Measurements from ENCODE around the gene ADRB1. TPM values are rescaled to one million over a fixed set of nuclear protein-coding genes. Genes with fewer than 3 reads are reported as not detected.

Gene ADRB1
- total and polyA plus RNA-seq, 4 donors, result 6.6 to 21.4 (median 7.9) TPM

DNA sequence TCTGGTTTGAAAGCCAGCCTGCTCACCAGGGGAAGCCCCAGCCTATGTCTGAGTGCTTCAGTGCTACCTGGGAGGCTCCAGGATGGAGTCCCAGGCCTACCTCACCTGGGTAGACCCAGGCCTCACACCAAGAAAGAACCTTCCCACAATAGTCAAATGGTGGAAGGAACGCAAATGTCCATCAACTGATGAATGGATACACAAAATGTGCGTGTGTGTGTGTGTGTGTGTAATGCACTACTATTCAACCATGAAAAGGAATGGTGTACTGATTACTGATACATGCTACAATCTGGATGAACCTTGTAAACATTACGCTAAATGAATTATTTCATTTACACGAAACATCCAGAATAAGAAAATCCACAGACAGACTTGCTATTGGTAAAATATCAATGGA lies 15.2 kb upstream of the ADRB1 start:
- Histone ChIP-seq H3K9me3 (ENCODE audit: control insufficient read depth in 4 of 4, insufficient read depth in 3 of 4, low read length in 3 of 4) (no peaks in the 10 kb centered on the region), H3K36me3 (ENCODE audit: control insufficient read depth in 4 of 4, insufficient read depth in 4 of 4, low read length in 4 of 4) (no peaks in the 10 kb centered on the region), H3K27me3 (ENCODE audit: control insufficient read depth in 3 of 3, insufficient read depth in 3 of 3, low read length in 2 of 3) (no peaks in the 10 kb centered on the region), H3K9ac (ENCODE audit: insufficient read depth in 1 of 2, low read length in 2 of 2) (no peak overlapping the region), H3K27ac (ENCODE audit: low read depth in 1 of 2, low read length in 1 of 2) (no peak overlapping the region), H3K4me1 (ENCODE audit: control insufficient read depth in 5 of 5, insufficient read depth in 5 of 5, low read length in 5 of 5) (peaks cover 0 to 11% (median 4%) of the 10 kb centered on the region in 5 donors), H3K4me3 (no peak overlapping the region)
- no peak for DNase-seq
- ATAC-seq (ENCODE audit: insufficient read depth, low FRiP score), result no peak
- 96% methylated on average over 4 of the region's 4 CpGs for WGBS, 2 donors
- TF ChIP-seq, protein P1, sequence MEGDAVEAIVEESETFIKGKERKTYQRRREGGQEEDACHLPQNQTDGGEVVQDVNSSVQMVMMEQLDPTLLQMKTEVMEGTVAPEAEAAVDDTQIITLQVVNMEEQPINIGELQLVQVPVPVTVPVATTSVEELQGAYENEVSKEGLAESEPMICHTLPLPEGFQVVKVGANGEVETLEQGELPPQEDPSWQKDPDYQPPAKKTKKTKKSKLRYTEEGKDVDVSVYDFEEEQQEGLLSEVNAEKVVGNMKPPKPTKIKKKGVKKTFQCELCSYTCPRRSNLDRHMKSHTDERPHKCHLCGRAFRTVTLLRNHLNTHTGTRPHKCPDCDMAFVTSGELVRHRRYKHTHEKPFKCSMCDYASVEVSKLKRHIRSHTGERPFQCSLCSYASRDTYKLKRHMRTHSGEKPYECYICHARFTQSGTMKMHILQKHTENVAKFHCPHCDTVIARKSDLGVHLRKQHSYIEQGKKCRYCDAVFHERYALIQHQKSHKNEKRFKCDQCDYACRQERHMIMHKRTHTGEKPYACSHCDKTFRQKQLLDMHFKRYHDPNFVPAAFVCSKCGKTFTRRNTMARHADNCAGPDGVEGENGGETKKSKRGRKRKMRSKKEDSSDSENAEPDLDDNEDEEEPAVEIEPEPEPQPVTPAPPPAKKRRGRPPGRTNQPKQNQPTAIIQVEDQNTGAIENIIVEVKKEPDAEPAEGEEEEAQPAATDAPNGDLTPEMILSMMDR (IDR thresholded peaks at IDR 0.05; ENCODE audit: control extremely low read depth, extremely low read depth), result no peak

DNA sequence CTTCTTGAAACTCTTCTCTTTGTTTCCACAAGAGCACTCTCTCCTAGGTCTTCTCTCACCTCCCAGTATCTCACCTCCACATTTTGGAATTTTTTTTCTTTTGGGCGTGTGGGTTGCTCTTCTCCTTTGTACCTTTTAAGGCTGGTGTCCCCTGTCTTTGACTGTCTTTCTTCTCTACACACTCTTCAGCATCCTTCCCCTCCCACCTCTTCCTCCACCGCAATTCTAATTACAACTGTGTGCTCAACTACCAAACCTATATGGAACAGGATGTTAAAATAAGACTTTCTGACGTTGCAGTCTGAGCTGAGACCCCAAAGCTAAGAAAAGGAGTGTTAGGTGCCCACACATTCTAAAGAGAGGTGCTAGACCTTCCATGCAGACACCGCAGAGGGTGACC lies 14.0 kb upstream of the ADRB1 start:
- Histone ChIP-seq H3K36me3 (ENCODE audit: control insufficient read depth in 4 of 4, insufficient read depth in 4 of 4, low read length in 4 of 4) (no peaks in the 10 kb centered on the region), H3K9me3 (ENCODE audit: control insufficient read depth in 4 of 4, insufficient read depth in 3 of 4, low read length in 3 of 4) (no peaks in the 10 kb centered on the region), H3K27ac (ENCODE audit: low read depth in 1 of 2, low read length in 1 of 2) (no peak overlapping the region), H3K9ac (ENCODE audit: insufficient read depth in 1 of 2, low read length in 2 of 2) (no peak overlapping the region), H3K4me3 (no peak overlapping the region), H3K27me3 (ENCODE audit: control insufficient read depth in 3 of 3, insufficient read depth in 3 of 3, low read length in 2 of 3) (no peaks in the 10 kb centered on the region), H3K4me1 (ENCODE audit: control insufficient read depth in 5 of 5, insufficient read depth in 5 of 5, low read length in 5 of 5) (peaks cover 0 to 11% (median 4%) of the 10 kb centered on the region in 5 donors)
- 83 to 93% methylated on average over 4 of the region's 4 CpGs for WGBS, 2 donors
- ATAC-seq (ENCODE audit: insufficient read depth, low FRiP score) (no peak), DNase-seq (no peak)
- TF ChIP-seq, protein P1 (IDR thresholded peaks at IDR 0.05; ENCODE audit: control extremely low read depth, extremely low read depth), result no peak

DNA sequence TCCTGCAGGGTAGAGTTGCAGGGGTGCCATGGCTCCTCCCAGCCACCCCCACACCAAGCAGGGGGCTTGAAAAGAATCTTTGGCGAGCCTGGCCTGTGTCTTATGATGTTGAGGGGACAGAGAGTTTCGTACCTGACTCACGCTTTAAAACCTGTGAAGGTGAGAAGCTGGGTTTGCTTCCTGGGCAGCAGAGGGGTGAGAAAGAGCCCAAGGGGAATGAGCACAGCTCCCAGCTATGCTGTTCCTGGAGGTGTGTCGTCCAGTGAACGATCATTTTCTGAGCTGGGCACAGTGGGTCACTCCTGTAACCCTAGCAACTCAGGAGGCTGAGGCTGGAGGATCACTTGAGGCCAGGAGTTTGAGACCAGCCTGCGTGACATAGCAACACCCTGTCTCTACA lies 13.5 kb upstream of the ADRB1 start:
- Histone ChIP-seq H3K27ac (ENCODE audit: low read depth in 1 of 2, low read length in 1 of 2) (no peak overlapping the region), H3K36me3 (ENCODE audit: control insufficient read depth in 4 of 4, insufficient read depth in 4 of 4, low read length in 4 of 4) (no peaks in the 10 kb centered on the region), H3K9me3 (ENCODE audit: control insufficient read depth in 4 of 4, insufficient read depth in 3 of 4, low read length in 3 of 4) (no peaks in the 10 kb centered on the region), H3K4me1 (ENCODE audit: control insufficient read depth in 5 of 5, insufficient read depth in 5 of 5, low read length in 5 of 5) (peaks cover 0 to 11% (median 4%) of the 10 kb centered on the region in 5 donors), H3K9ac (ENCODE audit: insufficient read depth in 1 of 2, low read length in 2 of 2) (no peak overlapping the region), H3K27me3 (ENCODE audit: control insufficient read depth in 3 of 3, insufficient read depth in 3 of 3, low read length in 2 of 3) (no peaks in the 10 kb centered on the region), H3K4me3 (no peak overlapping the region)
- TF ChIP-seq, protein P1 (IDR thresholded peaks at IDR 0.05; ENCODE audit: control extremely low read depth, extremely low read depth), result no peak
- WGBS, 2 donors, result 95 to 96% methylated on average over 6 of the region's 6 CpGs
- ATAC-seq (ENCODE audit: insufficient read depth, low FRiP score) (no peak), DNase-seq (no peak)
